ENCODE results near the gene JAZF1.

DNA sequence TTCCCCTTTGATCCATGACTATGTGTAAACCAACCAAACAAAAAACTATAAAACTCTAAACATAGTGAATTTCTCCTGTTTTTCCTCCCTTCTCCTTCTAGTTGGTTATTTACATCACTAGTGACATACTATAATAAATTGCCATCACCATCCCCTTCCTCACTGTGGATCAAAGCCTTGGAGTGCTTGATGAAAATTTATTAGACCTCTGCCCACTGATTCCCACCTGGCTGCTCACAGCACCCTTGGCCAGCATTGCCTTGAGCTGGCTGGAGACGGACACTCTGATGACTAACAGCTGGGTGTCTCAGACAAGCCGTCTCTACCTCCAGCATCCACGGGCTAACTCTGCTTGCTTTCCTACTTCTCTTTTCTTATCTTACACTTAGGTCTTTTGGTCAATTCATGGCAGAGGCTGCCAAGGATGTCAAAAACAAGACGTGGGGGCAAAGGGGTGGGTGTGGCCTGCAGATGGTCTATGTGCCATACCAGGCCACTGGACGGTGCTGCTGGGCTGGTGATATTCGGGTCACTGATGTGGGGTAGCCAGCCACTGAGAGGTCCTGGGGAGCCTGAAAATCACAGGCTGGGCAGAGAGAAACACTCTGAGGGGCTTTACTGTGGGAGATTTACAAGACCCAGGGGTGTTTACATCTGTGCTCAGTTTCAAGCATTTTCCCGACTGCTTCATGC lies 232.9 kb downstream of the JAZF1 start:
- TF ChIP-seq, protein P1, sequence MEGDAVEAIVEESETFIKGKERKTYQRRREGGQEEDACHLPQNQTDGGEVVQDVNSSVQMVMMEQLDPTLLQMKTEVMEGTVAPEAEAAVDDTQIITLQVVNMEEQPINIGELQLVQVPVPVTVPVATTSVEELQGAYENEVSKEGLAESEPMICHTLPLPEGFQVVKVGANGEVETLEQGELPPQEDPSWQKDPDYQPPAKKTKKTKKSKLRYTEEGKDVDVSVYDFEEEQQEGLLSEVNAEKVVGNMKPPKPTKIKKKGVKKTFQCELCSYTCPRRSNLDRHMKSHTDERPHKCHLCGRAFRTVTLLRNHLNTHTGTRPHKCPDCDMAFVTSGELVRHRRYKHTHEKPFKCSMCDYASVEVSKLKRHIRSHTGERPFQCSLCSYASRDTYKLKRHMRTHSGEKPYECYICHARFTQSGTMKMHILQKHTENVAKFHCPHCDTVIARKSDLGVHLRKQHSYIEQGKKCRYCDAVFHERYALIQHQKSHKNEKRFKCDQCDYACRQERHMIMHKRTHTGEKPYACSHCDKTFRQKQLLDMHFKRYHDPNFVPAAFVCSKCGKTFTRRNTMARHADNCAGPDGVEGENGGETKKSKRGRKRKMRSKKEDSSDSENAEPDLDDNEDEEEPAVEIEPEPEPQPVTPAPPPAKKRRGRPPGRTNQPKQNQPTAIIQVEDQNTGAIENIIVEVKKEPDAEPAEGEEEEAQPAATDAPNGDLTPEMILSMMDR (IDR thresholded peaks at IDR 0.05): no peak
- TF ChIP-seq POLR2A (IDR thresholded peaks at IDR 0.05): no peak
